ENCODE measurements around the gene PXDN.
"Not testable (repeated sequence)": the region's sequence is repeated elsewhere in the genome, so short reads cannot be mapped to it uniquely, and the experiment has no call there.

Gene PXDN

GRCh38 chr2:1681323-1682180 is 62.8 kb downstream of the PXDN start:
- Histone ChIP-seq H3K4me1 (ENCODE audit: control insufficient read depth, low read length) (no peaks in the 10 kb centered on the region), H3K27ac (ENCODE audit: low read depth, low read length) (no peak overlapping the region), H3K4me2 (ENCODE audit: low read length) (no peak overlapping the region), H3K9me3 (ENCODE audit: control insufficient read depth, insufficient read depth, low read length) (peaks cover 17% of the 10 kb centered on the region; the same call in 1 of the 2 replicates), H4K20me1 (ENCODE audit: control insufficient read depth, insufficient read depth, low read depth, low read length) (no peaks in the 10 kb centered on the region), H3K4me3 (ENCODE audit: low read length) (no peak overlapping the region), H3F3A (ENCODE audit: control insufficient read depth, insufficient read depth) (no peaks in the 10 kb centered on the region), H3K79me2 (ENCODE audit: control insufficient read depth, low read length) (no peaks in the 10 kb centered on the region), H3K27me3 (ENCODE audit: control insufficient read depth, low read length) (no peaks in the 10 kb centered on the region), H3K36me3 (ENCODE audit: control insufficient read depth, low read length) (no peaks in the 10 kb centered on the region), H3K9me2 (replicated peaks; ENCODE audit: control insufficient read depth, low read length) (no peaks in the 10 kb centered on the region)
- TF ChIP-seq EZH2phosphoT487 (IDR thresholded peaks at IDR 0.05; ENCODE audit: borderline replicate concordance, low read length) = no peak
- TF ChIP-seq CTCF (IDR thresholded peaks at IDR 0.05; ENCODE audit: low read depth, low read length, poor library complexity, severe bottlenecking) = no peak

- H3K27me3 ChIP-seq (ENCODE audit: control insufficient read depth, low read length) = no peaks in the 10 kb centered on the region
- no peaks in the 10 kb centered on the region for H3K36me3 ChIP-seq (ENCODE audit: control insufficient read depth, low read length)
- H3K4me1 ChIP-seq (ENCODE audit: control insufficient read depth, low read length) = no peaks in the 10 kb centered on the region
- no peaks in the 10 kb centered on the region for H3K9me2 ChIP-seq (replicated peaks; ENCODE audit: control insufficient read depth, low read length)
- peaks cover 23% of the 10 kb centered on the region; the same call in 1 of the 2 replicates for H3K9me3 ChIP-seq (ENCODE audit: control insufficient read depth, insufficient read depth, low read length)
- no peak overlapping the region for H3K4me3 ChIP-seq (ENCODE audit: low read length)
- no peak overlapping the region for H3K4me2 ChIP-seq (ENCODE audit: low read length)
- no peaks in the 10 kb centered on the region for H3F3A ChIP-seq (ENCODE audit: control insufficient read depth, insufficient read depth)
- no peak overlapping the region for H3K27ac ChIP-seq (ENCODE audit: low read depth, low read length)
- TF ChIP-seq EZH2phosphoT487 (IDR thresholded peaks at IDR 0.05; ENCODE audit: borderline replicate concordance, low read length) (no peak), CTCF (IDR thresholded peaks at IDR 0.05; ENCODE audit: low read depth, low read length, poor library complexity, severe bottlenecking) (no peak)
- no peaks in the 10 kb centered on the region for H4K20me1 ChIP-seq (ENCODE audit: control insufficient read depth, insufficient read depth, low read depth, low read length)
- H3K79me2 ChIP-seq (ENCODE audit: control insufficient read depth, low read length) = no peaks in the 10 kb centered on the region
Measured at GRCh38 chr2:1681017-1681318, 63.3 kb downstream of the PXDN start.

DNA sequence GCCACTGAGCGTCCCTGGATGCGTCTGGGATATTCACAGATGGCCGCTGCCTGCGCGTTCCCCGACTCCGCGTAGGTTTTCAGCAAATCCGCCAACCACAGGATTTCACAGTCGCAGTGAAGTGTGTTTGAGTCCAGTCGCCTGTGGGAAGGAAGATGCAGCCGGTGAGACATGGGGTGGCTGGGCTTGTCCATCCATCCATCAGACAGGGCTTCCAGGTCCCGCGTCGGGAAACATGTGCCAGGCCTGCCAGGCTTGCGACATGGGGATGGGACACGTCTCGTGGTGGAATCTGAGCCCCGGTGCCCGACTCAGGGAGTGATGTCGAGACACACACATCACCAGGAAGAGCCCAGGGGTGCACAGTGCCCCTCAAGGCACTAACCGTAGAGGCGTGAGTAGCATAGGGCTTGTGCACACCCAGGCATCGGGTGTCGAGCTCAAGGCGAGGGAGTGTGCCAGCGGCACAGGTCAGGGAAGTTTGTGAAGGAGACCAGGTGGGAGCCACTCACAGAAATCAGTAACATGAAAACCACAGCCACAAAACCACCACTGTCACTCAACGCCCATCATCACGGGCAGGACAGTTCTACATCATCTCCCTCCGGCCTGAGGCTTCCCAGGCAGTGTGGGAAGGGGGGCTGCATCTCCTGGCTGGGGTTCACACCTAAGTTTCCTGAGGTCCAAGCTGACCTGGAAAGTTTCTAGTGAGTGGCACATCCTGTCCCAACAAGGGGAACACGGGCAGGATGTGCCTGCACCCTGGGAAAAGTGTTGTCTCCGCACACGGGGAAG is 63.9 kb downstream of the PXDN start:
- Histone ChIP-seq H3K9me2 (replicated peaks; ENCODE audit: control insufficient read depth, low read length) (no peaks in the 10 kb centered on the region), H3K4me3 (ENCODE audit: low read length) (no peak overlapping the region), H3K79me2 (ENCODE audit: control insufficient read depth, low read length) (no peaks in the 10 kb centered on the region), H3K4me1 (ENCODE audit: control insufficient read depth, low read length) (no peaks in the 10 kb centered on the region), H3F3A (ENCODE audit: control insufficient read depth, insufficient read depth) (no peaks in the 10 kb centered on the region), H3K4me2 (ENCODE audit: low read length) (no peak overlapping the region), H4K20me1 (ENCODE audit: control insufficient read depth, insufficient read depth, low read depth, low read length) (no peaks in the 10 kb centered on the region), H3K27me3 (ENCODE audit: control insufficient read depth, low read length) (no peaks in the 10 kb centered on the region), H3K36me3 (ENCODE audit: control insufficient read depth, low read length) (no peaks in the 10 kb centered on the region), H3K9me3 (ENCODE audit: control insufficient read depth, insufficient read depth, low read length) (peaks cover 23% of the 10 kb centered on the region; the same call in 1 of the 2 replicates), H3K27ac (ENCODE audit: low read depth, low read length) (no peak overlapping the region)
- TF ChIP-seq EZH2phosphoT487 (IDR thresholded peaks at IDR 0.05; ENCODE audit: borderline replicate concordance, low read length) = no peak
- TF ChIP-seq CTCF (IDR thresholded peaks at IDR 0.05; ENCODE audit: low read depth, low read length, poor library complexity, severe bottlenecking) = no peak

GRCh38 chr2:1679488-1680039 is 64.8 kb downstream of the PXDN start:
- not testable (repeated sequence) for H3K27ac ChIP-seq (ENCODE audit: low read depth, low read length); H3K4me1 ChIP-seq (ENCODE audit: control insufficient read depth, low read length); H4K20me1 ChIP-seq (ENCODE audit: control insufficient read depth, insufficient read depth, low read depth, low read length); H3K27me3 ChIP-seq (ENCODE audit: control insufficient read depth, low read length); H3K36me3 ChIP-seq (ENCODE audit: control insufficient read depth, low read length); H3K9me2 ChIP-seq (replicated peaks; ENCODE audit: control insufficient read depth, low read length); H3K4me2 ChIP-seq (ENCODE audit: low read length); H3K79me2 ChIP-seq (ENCODE audit: control insufficient read depth, low read length); H3F3A ChIP-seq (ENCODE audit: control insufficient read depth, insufficient read depth); H3K4me3 ChIP-seq (ENCODE audit: low read length)
- peaks cover 21% of the 10 kb centered on the region; the same call in 1 of the 2 replicates for H3K9me3 ChIP-seq (ENCODE audit: control insufficient read depth, insufficient read depth, low read length)

DNA sequence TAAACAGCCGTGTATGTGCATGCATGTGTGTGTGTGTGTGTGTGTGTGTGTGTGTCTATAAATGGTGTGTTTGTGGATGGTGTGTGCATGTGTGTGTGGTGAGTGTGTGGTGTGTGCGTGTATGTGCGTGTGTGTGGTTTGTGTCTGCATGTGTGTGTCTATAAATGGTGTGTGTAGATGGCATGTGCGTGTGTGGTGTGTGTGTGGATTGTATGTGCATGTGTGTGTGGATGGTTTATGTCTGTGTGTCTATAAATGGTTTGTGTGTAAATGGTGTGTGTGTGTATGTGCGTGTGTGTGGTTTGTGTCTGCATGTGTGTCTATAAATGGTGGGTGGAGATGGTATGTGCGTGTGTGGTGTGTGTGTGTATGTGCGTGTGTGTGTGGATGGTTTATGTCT is 65.2 kb downstream of the PXDN start:
- H3K9me2 ChIP-seq (replicated peaks; ENCODE audit: control insufficient read depth, low read length); H4K20me1 ChIP-seq (ENCODE audit: control insufficient read depth, insufficient read depth, low read depth, low read length); H3K4me2 ChIP-seq (ENCODE audit: low read length); H3K27me3 ChIP-seq (ENCODE audit: control insufficient read depth, low read length); H3F3A ChIP-seq (ENCODE audit: control insufficient read depth, insufficient read depth); H3K4me1 ChIP-seq (ENCODE audit: control insufficient read depth, low read length); H3K4me3 ChIP-seq (ENCODE audit: low read length); H3K27ac ChIP-seq (ENCODE audit: low read depth, low read length); H3K36me3 ChIP-seq (ENCODE audit: control insufficient read depth, low read length); H3K79me2 ChIP-seq (ENCODE audit: control insufficient read depth, low read length): not testable (repeated sequence)
- peaks cover 21% of the 10 kb centered on the region; the same call in 1 of the 2 replicates for H3K9me3 ChIP-seq (ENCODE audit: control insufficient read depth, insufficient read depth, low read length)

Data from DOHH2 (cell line).